PC-3 (cell line): ENCODE measurements around the gene C3. TPM values are rescaled to one million over a fixed set of nuclear protein-coding genes. Genes with fewer than 3 reads are reported as not detected.

ENCODE experiments used
- ATAC-seq: fragments of 200-7000 bp; cut with Tn5 transposase; 2 replicates; pipeline ENCODE4 v1.9.1; 2020; ENCODE audit warnings: mild to moderate bottlenecking, moderate library complexity
- BruUV-seq: library from RNA; stranded (reverse); fragments of 400-500 nt; replicated peaks from 2 replicates; lab custom pipeline; 2021; lab: Mats Ljungman, UMichigan
- CTCF ChIA-PET: fragments of 300-600 bp; sonication (Branson Sonifier 250); formaldehyde crosslinking; loops from one replicate; lab custom pipeline; 2022; ENCODE audit warnings: antibody characterized with exemption; lab: Charles Lee
- POLR2A ChIA-PET: fragments of 300-600 bp; sonication (Branson Sonifier 250); formaldehyde crosslinking; loops from one replicate; lab custom pipeline; 2022; ENCODE audit warnings: antibody characterized with exemption; ENCODE audit not compliant: unreplicated experiment; lab: Charles Lee
- DNase-seq: peaks from one replicate; pipeline ENCODE4 v3.0.0-alpha.2; 2015
- H2AFZ ChIP-seq: fragments of 300-600 bp; sonication (generic); 2 replicates; pipeline ENCODE4 v1.6.0; 2016; ENCODE audit warnings: antibody characterized with exemption, low read length
- H3F3A ChIP-seq: fragments of 300-600 bp; sonication (generic); one replicate; pipeline ENCODE4 v1.6.0; 2017; ENCODE audit warnings: antibody characterized with exemption, low read length, control low read depth, mild to moderate bottlenecking; ENCODE audit not compliant: unreplicated experiment
- H3K27ac ChIP-seq: fragments of 300-600 bp; sonication (generic); 2 replicates; pipeline ENCODE4 v1.5.1; 2016; ENCODE audit warnings: mild to moderate bottlenecking, low read length
- H3K27me3 ChIP-seq: fragments of 300-600 bp; sonication (generic); 2 replicates; pipeline ENCODE4 v1.6.1; 2016; ENCODE audit warnings: low read length, mixed read lengths
- H3K36me3 ChIP-seq: fragments of 300-600 bp; sonication (generic); 2 replicates; pipeline ENCODE4 v1.6.1; 2016; ENCODE audit warnings: low read depth, mixed run types, low read length, mixed read lengths
- H3K4me1 ChIP-seq: fragments of 300-600 bp; sonication (generic); 2 replicates; pipeline ENCODE4 v1.5.1; 2016; ENCODE audit warnings: low read length; ENCODE audit not compliant: insufficient read depth
- H3K4me2 ChIP-seq: fragments of 300-600 bp; sonication (generic); 2 replicates; pipeline ENCODE4 v1.6.0; 2016; ENCODE audit warnings: low read length
- H3K4me3 ChIP-seq: fragments of 300-600 bp; sonication (generic); 2 replicates; pipeline ENCODE4 v1.5.1; 2016; ENCODE audit warnings: mild to moderate bottlenecking, low read length, mixed read lengths
- H3K79me2 ChIP-seq: fragments of 300-600 bp; sonication (generic); 2 replicates; pipeline ENCODE4 v1.6.1; 2017; ENCODE audit warnings: low read length, mixed read lengths
- H3K9ac ChIP-seq: fragments of 300-600 bp; sonication (generic); 2 replicates; pipeline ENCODE4 v1.6.0; 2016; ENCODE audit warnings: mild to moderate bottlenecking, low read length
- H3K9me2 ChIP-seq: fragments of 300-600 bp; sonication (generic); replicated peaks from 2 replicates; pipeline ENCODE4 v1.6.1; 2016; ENCODE audit warnings: mixed run types, low read length, mixed read lengths
- H3K9me3 ChIP-seq: fragments of 300-600 bp; sonication (generic); 2 replicates; pipeline ENCODE4 v1.6.1; 2016; ENCODE audit warnings: low read length, mixed read lengths
- H4K20me1 ChIP-seq: fragments of 300-600 bp; sonication (generic); 2 replicates; pipeline ENCODE4 v1.6.1; 2016; ENCODE audit warnings: low read length, mixed read lengths
- CTCF ChIP-seq: fragments of 300-600 bp; sonication (generic); conservative IDR thresholded peaks from 2 replicates; pipeline ENCODE4 v1.5.1; 2017; ENCODE audit warnings: antibody characterized with exemption, low read depth, mild to moderate bottlenecking, low read length
- EZH2 ChIP-seq: fragments of 300-600 bp; sonication (generic); IDR thresholded peaks from one replicate; pipeline ENCODE4 v1.6.1; 2017; ENCODE audit warnings: antibody characterized with exemption, mild to moderate bottlenecking, low read length; ENCODE audit not compliant: unreplicated experiment
- EZH2phosphoT487 ChIP-seq: fragments of 300-600 bp; sonication (generic); IDR thresholded peaks from 2 replicates; pipeline ENCODE4 v1.6.1; 2018; ENCODE audit warnings: mild to moderate bottlenecking, antibody characterized with exemption, low read length, borderline replicate concordance
- intact Hi-C: fragments of 100-400 bp; cut with micrococcal nuclease; formaldehyde crosslinking; loops from 2 replicates; pipeline ENCODE4 v1.9.0; 2023
- total RNA-seq: library from RNA; depleted of rRNA; stranded (reverse); fragments of >200 nt; gene quantifications from 2 replicates; pipeline ENCODE4 v1.2.3, GENCODE V29; 2014

C3 gene
- total RNA-seq, 1 experiment from 2014 or later, result 13.3 TPM

- Histone ChIP-seq H2AFZ (no peak overlapping the region), H3K9ac (no peak overlapping the region), H3K27me3 (no peaks in the 10 kb centered on the region), H3K4me3 (no peak overlapping the region), H3F3A (no peaks in the 10 kb centered on the region), H3K4me1 (no peaks in the 10 kb centered on the region), H3K4me2 (no peak overlapping the region), H3K9me2 (no peaks in the 10 kb centered on the region), H3K27ac (no peak overlapping the region), H4K20me1 (no peaks in the 10 kb centered on the region), H3K9me3 (no peaks in the 10 kb centered on the region), H3K36me3 (no peaks in the 10 kb centered on the region), H3K79me2 (no peaks in the 10 kb centered on the region)
- DNase-seq (no peak), ATAC-seq (no peak)
- no TSS peak for BruUV-seq
- TF ChIP-seq EZH2phosphoT487, result no peak
- POLR2A ChIA-PET, result no interaction called here
- intact Hi-C loops, result no loop called here
- CTCF ChIA-PET, result no interaction called here
Observed at GRCh38 chr19:6686628-6686975, 33.8 kb downstream of the C3 start.

GRCh38 chr19:6685962-6686627, 34.4 kb downstream of the C3 start:
- Histone ChIP-seq H3K4me1 (no peaks in the 10 kb centered on the region), H3K27ac (no peak overlapping the region), H3K27me3 (no peaks in the 10 kb centered on the region), H3F3A (no peaks in the 10 kb centered on the region), H4K20me1 (no peaks in the 10 kb centered on the region), H3K9me3 (no peaks in the 10 kb centered on the region), H2AFZ (no peak overlapping the region), H3K79me2 (no peaks in the 10 kb centered on the region), H3K9me2 (no peaks in the 10 kb centered on the region), H3K4me3 (no peak overlapping the region), H3K9ac (no peak overlapping the region), H3K36me3 (no peaks in the 10 kb centered on the region), H3K4me2 (no peak overlapping the region)
- TF ChIP-seq CTCF (no peak), EZH2phosphoT487 (no peak), EZH2 (no peak)
- intact Hi-C loops, result no loop called here
- CTCF ChIA-PET, result no interaction called here
- no TSS peak for BruUV-seq
- DNase-seq (no peak), ATAC-seq (no peak)
- POLR2A ChIA-PET, result no interaction called here

GRCh38 chr19:6685482-6685881, 35.0 kb downstream of the C3 start:
- H3F3A ChIP-seq, result no peaks in the 10 kb centered on the region
- DNase-seq (no peak), ATAC-seq (no peak)
- H3K27ac ChIP-seq, result no peak overlapping the region
- intact Hi-C loops, result no loop called here
- CTCF ChIA-PET, result no interaction called here
- BruUV-seq, result no TSS peak
- POLR2A ChIA-PET, result no interaction called here
- no peak overlapping the region for H2AFZ ChIP-seq
- no peaks in the 10 kb centered on the region for H3K79me2 ChIP-seq
- H3K4me1 ChIP-seq, result peaks cover 5% of the 10 kb centered on the region
- no peaks in the 10 kb centered on the region for H3K36me3 ChIP-seq
- TF ChIP-seq CTCF (no peak), EZH2phosphoT487 (no peak), EZH2 (no peak)
- no peak overlapping the region for H3K9ac ChIP-seq
- H4K20me1 ChIP-seq, result no peaks in the 10 kb centered on the region
- no peaks in the 10 kb centered on the region for H3K27me3 ChIP-seq
- no peaks in the 10 kb centered on the region for H3K9me3 ChIP-seq
- no peaks in the 10 kb centered on the region for H3K9me2 ChIP-seq
- no peak overlapping the region for H3K4me3 ChIP-seq
- H3K4me2 ChIP-seq, result no peak overlapping the region
